ENCODE results near the gene CNNM2. TPM values are rescaled to one million over a fixed set of nuclear protein-coding genes. Genes with fewer than 3 reads are reported as not detected.

The CNNM2 gene
- polyA plus RNA-seq (2013, experiment 1 of 2), result 6.9 TPM
- 8.2 TPM for polyA plus RNA-seq (2013, experiment 2 of 2)

DNA sequence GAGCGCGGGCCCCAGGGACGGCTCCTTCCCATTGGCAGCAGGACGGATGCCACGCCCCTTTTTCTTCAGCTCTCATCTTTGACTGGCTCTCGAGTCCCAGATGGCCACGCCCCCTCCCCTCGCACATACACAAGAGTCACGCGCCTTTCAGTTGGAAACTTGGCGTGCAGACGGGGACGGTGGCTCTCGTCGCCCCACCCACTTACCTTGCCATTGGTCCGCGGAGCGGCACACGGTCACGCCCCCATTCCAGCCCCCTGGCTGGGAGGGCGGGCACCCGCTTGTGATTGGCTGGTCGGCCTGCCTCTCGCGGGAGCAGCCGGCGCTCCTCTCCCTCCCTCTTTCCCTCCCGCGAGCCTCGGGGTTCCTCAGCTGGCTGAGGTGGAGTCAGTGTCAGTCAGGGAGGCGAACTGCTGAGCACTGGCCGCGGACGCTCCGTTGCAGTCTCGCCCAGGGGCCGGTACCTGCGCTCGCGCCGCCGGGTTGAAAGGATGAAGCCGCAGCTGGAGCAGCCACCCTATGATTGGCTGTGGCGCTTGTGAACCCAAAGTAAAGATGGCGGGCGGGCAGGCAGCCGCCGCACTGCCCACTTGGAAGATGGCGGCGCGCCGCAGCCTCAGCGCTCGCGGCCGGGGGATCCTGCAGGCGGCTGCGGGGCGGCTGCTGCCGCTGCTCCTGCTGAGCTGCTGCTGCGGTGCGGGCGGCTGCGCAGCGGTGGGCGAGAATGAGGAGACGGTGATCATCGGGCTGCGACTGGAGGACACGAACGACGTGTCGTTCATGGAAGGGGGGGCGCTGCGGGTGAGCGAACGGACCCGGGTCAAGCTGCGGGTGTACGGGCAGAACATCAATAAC is at the start of gene CNNM2:
CNNM2 (plus strand) TSS at position 333 of the 855 bp plus-strand sequence; CDS start at position 520, 187 bp downstream.
- Histone ChIP-seq H3K4me1 (ENCODE audit: insufficient read depth, low read length) (peaks cover 23% of the 10 kb centered on the region), H3K9me3 (ENCODE audit: insufficient read depth, low read depth, low read length) (no peaks in the 10 kb centered on the region), H3K9ac (ENCODE audit: low read depth, low read length) (peak within 1 kb of the TSS; percentile 84), H3K27me3 (ENCODE audit: insufficient read depth, low read length) (peaks cover 30% of the 10 kb centered on the region), H3K27ac (ENCODE audit: low read depth, low read length) (peak within 1 kb of the TSS; percentile 90), H3K4me3 (ENCODE audit: low read length) (peak within 1 kb of the TSS; percentile 81), H3K36me3 (ENCODE audit: insufficient read depth, low read length) (no peaks in the 10 kb centered on the region)
- WGBS, result under 1% methylated on average over 80 of the region's 80 CpGs

DNA sequence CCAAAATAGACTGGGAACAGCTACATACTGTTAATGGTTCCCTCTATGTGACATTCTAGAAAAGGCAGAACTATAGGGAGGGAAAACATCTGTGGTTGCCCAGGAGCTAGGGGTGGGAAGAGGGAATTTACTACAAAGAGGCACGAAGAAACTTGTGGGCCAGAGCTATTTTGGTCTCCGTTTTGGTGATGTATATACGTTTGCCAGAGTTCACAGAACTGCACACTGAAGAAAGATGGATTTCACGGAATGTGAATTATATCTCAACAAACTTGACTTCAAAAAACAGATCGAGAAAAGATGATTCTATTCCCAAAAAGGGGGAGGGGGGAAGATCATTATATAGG is 49.2 kb upstream of the CNNM2 start:
- Histone ChIP-seq H3K9ac (ENCODE audit: low read depth, low read length) (peak overlapping the region; percentile 57; the same call in 1 of the 2 replicates), H3K4me3 (ENCODE audit: low read length) (peak overlapping the region; percentile 65), H3K27ac (ENCODE audit: low read depth, low read length) (no peak overlapping the region), H3K27me3 (ENCODE audit: insufficient read depth, low read length) (no peaks in the 10 kb centered on the region), H3K9me3 (ENCODE audit: insufficient read depth, low read depth, low read length) (no peaks in the 10 kb centered on the region), H3K36me3 (ENCODE audit: insufficient read depth, low read length) (no peaks in the 10 kb centered on the region), H3K4me1 (ENCODE audit: insufficient read depth, low read length) (no peaks in the 10 kb centered on the region)
- WGBS, result 9% methylated on average over 4 of the region's 5 CpGs

DNA sequence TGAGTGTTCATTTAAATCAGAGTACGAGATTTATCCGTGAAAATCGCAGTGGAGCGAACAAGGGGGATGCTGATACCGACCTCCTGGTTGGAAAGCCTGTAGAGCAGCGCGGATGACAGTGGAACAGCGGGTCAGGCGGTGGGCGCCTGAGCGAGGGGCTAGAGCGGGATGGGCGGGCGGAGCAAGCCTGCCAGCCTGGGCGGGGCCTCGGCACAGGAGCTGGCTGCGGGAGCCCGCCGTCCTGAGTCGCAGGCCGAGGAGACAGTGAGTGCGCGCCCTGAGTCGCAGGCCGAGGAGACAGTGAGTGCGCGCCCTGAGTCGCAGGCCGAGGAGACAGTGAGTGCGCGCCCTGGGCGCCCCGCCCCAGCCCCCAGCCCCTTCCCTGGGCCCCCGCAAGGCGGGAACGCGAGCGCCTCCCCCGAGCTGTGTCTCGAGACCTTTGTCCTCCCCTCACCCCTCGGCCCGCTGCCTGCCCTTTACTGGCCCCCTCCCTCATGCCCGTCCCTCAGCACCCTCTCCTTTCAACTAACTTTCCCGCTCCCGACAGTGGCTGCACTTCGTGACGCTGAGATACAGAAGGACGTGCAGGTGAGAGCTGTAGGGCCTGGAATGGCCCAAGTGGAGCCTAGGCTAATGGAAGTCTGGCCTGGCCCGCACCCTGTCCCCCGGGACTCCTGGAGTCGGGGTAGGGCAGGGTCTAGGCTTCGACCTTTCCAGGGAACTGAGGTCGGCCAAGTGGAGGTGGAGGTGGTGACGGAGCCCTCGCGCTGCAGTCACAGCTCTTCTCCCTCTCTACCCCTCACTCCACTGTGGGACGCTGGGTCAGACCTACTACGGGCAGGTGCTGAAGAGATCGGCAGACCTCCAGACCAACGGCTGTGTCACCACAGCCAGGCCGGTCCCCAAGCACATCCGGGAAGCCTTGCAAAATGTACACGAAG is 48.6 kb upstream of the CNNM2 start, which contains the start of gene AS3MT:
AS3MT (plus strand) TSS at position 213 of the 941 bp plus-strand sequence; CDS start at position 336, 123 bp downstream.
- Histone ChIP-seq H3K27me3 (ENCODE audit: insufficient read depth, low read length) (no peaks in the 10 kb centered on the region), H3K36me3 (ENCODE audit: insufficient read depth, low read length) (no peaks in the 10 kb centered on the region), H3K27ac (ENCODE audit: low read depth, low read length) (peak within 1 kb of the TSS; percentile 64), H3K4me3 (ENCODE audit: low read length) (peak within 1 kb of the TSS; percentile 65), H3K9ac (ENCODE audit: low read depth, low read length) (peak within 1 kb of the TSS; percentile 80), H3K9me3 (ENCODE audit: insufficient read depth, low read depth, low read length) (no peaks in the 10 kb centered on the region), H3K4me1 (ENCODE audit: insufficient read depth, low read length) (no peaks in the 10 kb centered on the region)
- 4% methylated on average over 62 of the region's 63 CpGs for WGBS

DNA sequence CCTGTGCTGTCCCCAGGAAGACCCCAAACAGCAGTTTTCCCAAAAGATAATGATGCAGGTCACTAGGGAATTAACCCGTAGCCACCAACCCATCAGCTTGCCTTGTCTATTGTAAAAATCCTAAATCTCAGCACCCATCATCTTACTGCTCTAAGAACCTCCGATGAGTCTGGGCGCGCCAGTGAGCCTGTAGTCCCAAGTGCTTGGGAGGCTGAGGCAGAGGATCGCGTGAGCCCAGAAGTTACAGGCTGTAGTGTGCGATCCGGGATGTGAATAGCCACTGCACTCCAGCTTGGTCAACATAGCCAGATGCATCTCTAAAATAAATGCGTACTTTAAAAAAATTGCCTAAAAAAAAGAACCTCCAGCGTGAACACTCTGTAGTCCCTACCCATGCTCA is 47.9 kb upstream of the CNNM2 start:
- no peaks in the 10 kb centered on the region for H3K4me1 ChIP-seq (ENCODE audit: insufficient read depth, low read length)
- peak overlapping the region; percentile 65 for H3K4me3 ChIP-seq (ENCODE audit: low read length)
- peak overlapping the region; percentile 80 for H3K9ac ChIP-seq (ENCODE audit: low read depth, low read length)
- H3K9me3 ChIP-seq (ENCODE audit: insufficient read depth, low read depth, low read length), result no peaks in the 10 kb centered on the region
- no peaks in the 10 kb centered on the region for H3K36me3 ChIP-seq (ENCODE audit: insufficient read depth, low read length)
- H3K27me3 ChIP-seq (ENCODE audit: insufficient read depth, low read length), result no peaks in the 10 kb centered on the region
- no peak overlapping the region for H3K27ac ChIP-seq (ENCODE audit: low read depth, low read length)
- WGBS, result 84% methylated on average over 10 of the region's 10 CpGs

DNA sequence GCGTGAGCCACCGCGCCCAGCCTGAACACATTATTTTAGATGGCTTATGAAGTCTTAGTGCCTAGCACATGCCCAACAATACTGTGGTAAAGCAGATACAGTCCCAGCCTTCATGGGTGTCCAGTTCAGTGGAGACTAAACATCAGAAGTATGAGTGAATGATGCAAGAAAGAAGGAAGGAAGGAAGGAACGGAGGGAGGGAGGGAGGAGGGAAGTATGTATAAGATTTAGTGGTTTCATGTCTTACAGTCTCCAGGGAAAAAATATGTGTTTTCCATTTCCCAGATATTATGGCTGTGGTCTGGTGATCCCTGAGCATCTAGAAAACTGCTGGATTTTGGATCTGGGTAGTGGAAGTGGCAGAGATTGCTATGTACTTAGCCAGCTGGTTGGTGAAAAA is 45.9 kb upstream of the CNNM2 start:
- H3K36me3 ChIP-seq (ENCODE audit: insufficient read depth, low read length), result no peaks in the 10 kb centered on the region

DNA sequence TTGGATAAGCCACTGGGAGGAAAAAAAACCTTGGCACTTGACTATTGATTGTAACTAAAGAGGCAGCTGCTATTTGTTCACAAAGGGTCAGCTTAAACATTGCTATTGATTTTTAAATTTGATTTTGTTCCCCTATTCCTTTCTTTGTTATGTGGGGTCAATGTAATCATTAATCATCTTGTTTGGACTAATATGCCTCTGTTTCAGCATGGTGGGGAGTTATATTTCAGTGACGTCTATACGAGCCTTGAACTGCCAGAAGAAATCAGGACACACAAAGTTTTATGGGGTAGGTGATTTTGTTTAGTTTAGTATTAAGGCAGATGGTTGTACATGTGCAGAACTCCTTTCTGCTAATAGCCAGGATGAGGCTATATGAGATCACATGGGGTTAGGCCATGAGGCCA is 41.3 kb upstream of the CNNM2 start:
- Histone ChIP-seq H3K4me3 (ENCODE audit: low read length) (no peak overlapping the region), H3K27me3 (ENCODE audit: insufficient read depth, low read length) (no peaks in the 10 kb centered on the region), H3K9ac (ENCODE audit: low read depth, low read length) (no peak overlapping the region), H3K4me1 (ENCODE audit: insufficient read depth, low read length) (no peaks in the 10 kb centered on the region), H3K9me3 (ENCODE audit: insufficient read depth, low read depth, low read length) (no peaks in the 10 kb centered on the region), H3K36me3 (ENCODE audit: insufficient read depth, low read length) (peaks cover 10% of the 10 kb centered on the region; the same call in 1 of the 2 replicates), H3K27ac (ENCODE audit: low read depth, low read length) (no peak overlapping the region)
- WGBS, result 95% methylated on average over 2 of the region's 2 CpGs

More for the DNA sequence above, 45.9 kb upstream of the CNNM2 start:
- Histone ChIP-seq H3K27me3 (ENCODE audit: insufficient read depth, low read length) (no peaks in the 10 kb centered on the region), H3K9me3 (ENCODE audit: insufficient read depth, low read depth, low read length) (no peaks in the 10 kb centered on the region), H3K27ac (ENCODE audit: low read depth, low read length) (no peak overlapping the region), H3K4me3 (ENCODE audit: low read length) (no peak overlapping the region), H3K4me1 (ENCODE audit: insufficient read depth, low read length) (no peaks in the 10 kb centered on the region), H3K9ac (ENCODE audit: low read depth, low read length) (no peak overlapping the region)
- WGBS, result 93% methylated on average over 4 of the region's 4 CpGs

DNA sequence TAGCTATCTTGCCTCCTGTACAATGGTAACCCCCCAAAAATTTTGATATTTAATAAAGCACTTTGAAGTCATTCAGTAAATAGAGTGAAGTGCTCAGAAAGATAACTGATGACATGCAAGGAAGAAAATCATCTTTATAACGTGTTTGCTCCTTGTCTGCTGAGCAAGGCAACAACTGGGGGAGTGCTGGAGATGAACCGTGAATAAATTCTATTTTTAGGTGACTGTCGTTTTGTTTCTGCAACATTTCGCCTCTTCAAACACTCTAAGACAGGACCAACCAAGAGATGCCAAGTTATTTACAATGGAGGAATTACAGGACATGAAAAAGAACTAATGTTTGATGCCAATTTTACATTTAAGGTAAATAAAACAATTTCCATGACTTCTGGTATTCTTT is 39.5 kb upstream of the CNNM2 start:
- no peaks in the 10 kb centered on the region for H3K4me1 ChIP-seq (ENCODE audit: insufficient read depth, low read length)
- H3K4me3 ChIP-seq (ENCODE audit: low read length), result no peak overlapping the region
- H3K27me3 ChIP-seq (ENCODE audit: insufficient read depth, low read length), result no peaks in the 10 kb centered on the region
- 95% methylated on average over 4 of the region's 4 CpGs for WGBS
- peaks cover 10% of the 10 kb centered on the region; the same call in 1 of the 2 replicates for H3K36me3 ChIP-seq (ENCODE audit: insufficient read depth, low read length)
- no peaks in the 10 kb centered on the region for H3K9me3 ChIP-seq (ENCODE audit: insufficient read depth, low read depth, low read length)
- H3K27ac ChIP-seq (ENCODE audit: low read depth, low read length), result no peak overlapping the region
- H3K9ac ChIP-seq (ENCODE audit: low read depth, low read length), result no peak overlapping the region

DNA sequence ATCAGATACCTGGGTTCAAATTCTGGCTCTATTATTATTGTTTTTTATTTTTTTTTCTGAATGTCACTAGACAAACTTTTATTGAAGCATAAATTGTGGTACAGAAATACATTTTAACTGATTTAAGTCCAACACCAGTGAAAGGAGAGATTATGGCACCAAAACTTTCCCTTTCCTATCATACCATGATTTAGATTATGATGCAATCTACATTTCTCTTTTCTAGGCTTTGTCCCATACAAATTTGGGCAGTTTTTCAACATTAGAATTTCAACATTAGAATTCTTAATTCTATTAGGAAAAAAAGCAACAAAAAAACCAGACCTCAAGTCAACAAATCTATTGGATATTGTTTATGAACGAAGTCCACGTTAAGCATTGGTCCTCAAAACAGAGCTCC is 37.8 kb upstream of the CNNM2 start:
- 92% methylated on average over 2 of the region's 2 CpGs for WGBS
- no peaks in the 10 kb centered on the region for H3K4me1 ChIP-seq (ENCODE audit: insufficient read depth, low read length)
- peaks cover 10% of the 10 kb centered on the region; the same call in 1 of the 2 replicates for H3K36me3 ChIP-seq (ENCODE audit: insufficient read depth, low read length)
- no peaks in the 10 kb centered on the region for H3K27me3 ChIP-seq (ENCODE audit: insufficient read depth, low read length)
- no peak overlapping the region for H3K4me3 ChIP-seq (ENCODE audit: low read length)
- no peak overlapping the region for H3K27ac ChIP-seq (ENCODE audit: low read depth, low read length)
- H3K9ac ChIP-seq (ENCODE audit: low read depth, low read length), result no peak overlapping the region
- no peaks in the 10 kb centered on the region for H3K9me3 ChIP-seq (ENCODE audit: insufficient read depth, low read depth, low read length)

DNA sequence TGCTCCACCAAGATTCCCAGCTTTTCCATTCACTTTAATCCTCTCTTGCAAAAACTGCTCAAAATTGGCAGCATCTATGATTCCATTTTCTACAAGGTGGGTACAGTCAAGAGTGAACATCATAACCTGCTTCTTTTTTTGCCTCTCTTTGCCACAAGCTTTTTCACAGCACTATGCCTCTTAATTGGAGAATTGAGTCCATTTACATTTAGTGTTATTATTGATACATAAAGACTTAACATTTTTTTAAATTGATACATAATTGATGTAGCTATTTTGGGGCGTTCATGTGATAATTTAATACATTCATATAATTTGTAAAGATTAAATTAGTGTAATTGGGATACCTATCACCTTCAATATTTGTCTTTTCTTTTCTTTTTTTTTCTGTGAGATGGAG is 30.0 kb upstream of the CNNM2 start:
- no peaks in the 10 kb centered on the region for H3K27me3 ChIP-seq (ENCODE audit: insufficient read depth, low read length)
- peaks cover 7% of the 10 kb centered on the region for H3K36me3 ChIP-seq (ENCODE audit: insufficient read depth, low read length)
- H3K9me3 ChIP-seq (ENCODE audit: insufficient read depth, low read depth, low read length), result no peaks in the 10 kb centered on the region
- H3K4me3 ChIP-seq (ENCODE audit: low read length), result no peak overlapping the region
- H3K4me1 ChIP-seq (ENCODE audit: insufficient read depth, low read length), result no peaks in the 10 kb centered on the region
- H3K9ac ChIP-seq (ENCODE audit: low read depth, low read length), result no peak overlapping the region
- H3K27ac ChIP-seq (ENCODE audit: low read depth, low read length), result no peak overlapping the region
- no CpG with 5 or more reads among the region's 1 CpG for WGBS

DNA sequence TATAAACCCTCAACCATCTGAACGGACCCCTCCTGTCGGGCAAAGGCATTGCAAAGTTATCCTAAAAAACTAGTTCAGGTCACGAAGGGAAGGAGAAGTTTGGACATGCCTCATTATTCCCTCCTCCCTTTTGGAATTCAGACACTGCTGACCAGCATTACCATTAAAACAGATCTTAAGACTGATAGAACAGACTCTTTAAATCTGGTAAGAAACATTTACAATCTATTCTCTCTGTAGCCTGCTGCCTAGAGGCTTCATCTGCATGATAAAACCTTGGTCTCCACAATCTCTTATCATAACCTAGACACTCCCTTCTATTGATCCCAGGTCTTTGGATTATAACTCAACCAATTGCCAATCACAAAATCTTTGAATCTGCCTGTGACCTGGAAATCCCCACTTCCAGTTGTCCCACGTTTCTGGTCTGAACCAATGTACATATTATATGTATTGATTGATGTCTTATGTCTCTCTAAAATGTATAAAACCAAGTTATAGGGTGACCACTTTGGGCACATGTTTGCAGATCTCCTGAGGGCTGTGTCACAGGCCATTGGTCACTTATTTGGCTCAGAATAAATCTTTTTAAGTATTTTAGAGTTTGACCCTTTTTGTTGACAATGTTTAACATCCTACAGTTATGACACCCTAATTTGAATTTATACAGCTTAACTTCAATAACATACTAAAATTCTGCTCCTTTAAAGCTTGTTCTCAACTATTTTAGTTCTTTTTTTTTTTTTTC is 23.5 kb upstream of the CNNM2 start:
- Histone ChIP-seq H3K9me3 (ENCODE audit: insufficient read depth, low read depth, low read length) (no peaks in the 10 kb centered on the region), H3K27ac (ENCODE audit: low read depth, low read length) (peak overlapping the region; percentile 41; the same call in 1 of the 2 replicates), H3K4me1 (ENCODE audit: insufficient read depth, low read length) (peaks cover 5% of the 10 kb centered on the region; the same call in 1 of the 2 replicates), H3K9ac (ENCODE audit: low read depth, low read length) (no peak overlapping the region), H3K4me3 (ENCODE audit: low read length) (no peak overlapping the region), H3K36me3 (ENCODE audit: insufficient read depth, low read length) (peaks cover 9% of the 10 kb centered on the region; the same call in 1 of the 2 replicates), H3K27me3 (ENCODE audit: insufficient read depth, low read length) (no peaks in the 10 kb centered on the region)
- 82% methylated on average over 3 of the region's 4 CpGs for WGBS

Measured in HUES64 (cell line).